K562 (cell line): Measurements from ENCODE around the gene TRPM4. TPM values are rescaled to one million over a fixed set of nuclear protein-coding genes. Genes with fewer than 3 reads are reported as not detected.

ENCODE experiments used
- BRD9 ChIP-seq: fragments of 450-650 bp; IDR thresholded peaks from 2 replicates; pipeline ENCODE4 v1.6.1; 2018; ENCODE audit warnings: low read depth; ENCODE audit not compliant: partially characterized antibody
- CEBPG ChIP-seq, 3 experiments: fragments of 200-800 bp in 1 of 3; sonication (Bioruptor generic) in 1 of 3; sonication (generic) in 1 of 3; formaldehyde crosslinking in 1 of 3; IDR thresholded peaks in 2 of 3; conservative IDR thresholded peaks in 1 of 3; 2 replicates each; pipeline versions ENCODE4 v1.6.1 to v1.8.0; 2016 to 2022; ENCODE audit warnings: missing compliant biosample characterization in 2 of 3, missing genetic modification characterization in 2 of 3, mild to moderate bottlenecking in 1 of 3, missing genetic modification reagents in 1 of 3
- E2F5 ChIP-seq: sonication (generic); formaldehyde crosslinking; IDR thresholded peaks from 2 replicates; pipeline ENCODE4 v1.8.0; 2022; ENCODE audit warnings: mild to moderate bottlenecking, missing genetic modification reagents
- FOXP4 ChIP-seq: sonication (generic); formaldehyde crosslinking; IDR thresholded peaks from 2 replicates; pipeline ENCODE4 v1.8.0; 2022; ENCODE audit warnings: mild to moderate bottlenecking, missing genetic modification reagents, borderline replicate concordance
- GABPB2 ChIP-seq: fragments of 250-450 bp; sonication (Bioruptor Pico); conservative IDR thresholded peaks from 2 replicates; pipeline ENCODE4 v1.5.1; 2021; ENCODE audit warnings: mild to moderate bottlenecking
- MBD1 ChIP-seq: fragments of 250-450 bp; sonication (Bioruptor Pico); IDR thresholded peaks from 2 replicates; pipeline ENCODE4 v1.8.0; 2022; ENCODE audit warnings: inconsistent platforms
- NFIX ChIP-seq: fragments of 250-450 bp; sonication (Bioruptor Pico); IDR thresholded peaks from 2 replicates; pipeline ENCODE4 v1.4.0; 2020; ENCODE audit warnings: low read depth, mild to moderate bottlenecking, moderate library complexity
- PRDM10 ChIP-seq: fragments of 450-650 bp; IDR thresholded peaks from 2 replicates; pipeline ENCODE4 v1.6.1; 2018; ENCODE audit not compliant: partially characterized antibody
- RCOR1 ChIP-seq, 2 experiments: IDR thresholded peaks; 2 replicates each; pipeline ENCODE4 v1.6.1; 2012; ENCODE audit warnings: low read depth in 2 of 2, low read length in 2 of 2, borderline replicate concordance in 1 of 2, improper control_type of control experiment in 1 of 2
- SMAD4 ChIP-seq: fragments of 250-450 bp; sonication (Bioruptor Pico); conservative IDR thresholded peaks from 2 replicates; pipeline ENCODE4 v1.8.0; 2021; ENCODE audit warnings: inconsistent platforms, mild to moderate bottlenecking, moderate library complexity
- ZBTB17 ChIP-seq: fragments of 450-650 bp; formaldehyde crosslinking; IDR thresholded peaks from 2 replicates; pipeline ENCODE4 v1.4.0; 2020; ENCODE audit warnings: mild to moderate bottlenecking
- ZFP1 ChIP-seq: fragments of 450-650 bp; formaldehyde crosslinking; IDR thresholded peaks from 2 replicates; pipeline ENCODE4 v1.4.0; 2020; ENCODE audit warnings: mild to moderate bottlenecking, mixed read lengths
- polyA plus RNA-seq, 8 experiments: library from polyadenylated mRNA; depleted of rRNA in 4 of 8; stranded (reverse) in 5 of 8; unstranded in 3 of 8; fragments of >200 nt; fragmentation: Nextera tagmentation in 2 of 8; fragmentation: Illumina TruSeq in 1 of 8; extraction: Ambion mirVana in 2 of 8; extraction: Trizol in 1 of 8; gene quantifications; 2 replicates each; pipeline versions ENCODE4 v1.2.1 to v1.2.3, GENCODE V29; 2011 to 2014; ENCODE audit warnings: inconsistent platforms in 1 of 8, missing spikeins in 1 of 8
- total RNA-seq, 7 experiments: library from RNA; depleted of rRNA in 6 of 7; stranded (reverse); fragments of >200 nt in 6 of 7; fragmentation: Illumina TruSeq in 2 of 7; extraction: Trizol in 2 of 7; gene quantifications; 2 replicates each; pipeline versions ENCODE4 v1.2.1 to v1.2.3, GENCODE V29; 2011 to 2021; ENCODE audit warnings: low replicate concordance in 1 of 7
- TF ChIP-seq, protein P1 (sequence below): sonication (generic); formaldehyde crosslinking; IDR thresholded peaks from 2 replicates; pipeline ENCODE4 v1.5.0; 2020; ENCODE audit warnings: missing genetic modification reagents
- TF ChIP-seq, protein P2 (sequence below): sonication (generic); formaldehyde crosslinking; IDR thresholded peaks from 2 replicates; pipeline ENCODE4 v1.8.1; 2023; ENCODE audit warnings: mild to moderate bottlenecking, missing genetic modification reagents, moderate library complexity

The TRPM4 gene
- total and polyA plus RNA-seq, 9 of the 15 experiments (the other 6 are each of a cell fraction or from before 2014, with no cell fraction given) = 6.5 to 45.4 (median 15.2) TPM

DNA sequence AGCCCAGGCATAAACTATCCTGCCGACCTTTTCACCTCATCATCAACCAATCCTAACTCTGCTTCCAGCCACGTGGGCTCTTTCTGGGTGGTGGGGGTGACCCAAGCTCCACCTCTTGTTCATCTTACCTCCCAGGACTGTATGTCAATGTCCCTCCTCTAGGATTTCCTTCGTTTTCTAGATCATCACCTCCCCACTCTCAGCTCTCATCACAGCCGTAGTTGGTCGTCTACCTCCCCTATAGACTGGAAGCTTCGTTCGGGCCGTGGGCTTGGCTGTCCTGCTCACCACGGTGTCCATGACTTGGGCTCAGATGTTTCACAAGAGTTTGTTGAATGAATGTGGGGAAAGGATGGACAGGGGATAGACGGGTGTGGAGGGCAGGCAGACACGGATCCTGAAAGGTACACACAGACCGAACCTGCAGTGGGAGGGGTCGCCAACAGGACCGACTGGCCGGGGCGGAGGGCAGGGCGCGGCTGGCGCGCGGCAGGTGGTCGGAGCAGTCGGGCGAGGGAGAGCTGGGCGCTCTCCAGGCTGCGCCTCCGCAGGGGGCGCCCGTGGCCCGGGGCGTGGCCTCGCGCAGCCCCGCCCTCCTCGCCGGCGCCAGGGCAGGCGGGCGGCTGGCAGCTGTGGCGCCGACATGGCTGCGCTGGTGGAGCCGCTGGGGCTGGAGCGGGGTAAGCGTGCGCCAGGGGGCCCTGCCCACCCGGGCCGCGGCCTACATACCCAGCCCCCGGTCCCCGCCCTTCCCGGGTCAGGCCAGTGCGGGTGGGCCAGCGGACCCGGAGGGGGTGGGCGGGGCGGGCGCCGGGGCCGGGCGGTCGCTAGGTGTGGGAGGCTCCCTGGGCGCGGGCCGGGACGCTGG is 43.6 kb upstream of the TRPM4 start, which contains the start of gene LIN7B (continued):
- TF ChIP-seq PRDM10 (peak; percentile 29), BRD9 (no peak), E2F5 (peak; percentile 84; the same call in 1 of the 2 replicates), ZFP1 (CRISPR knock-in tag) (no peak), GABPB2 (CRISPR knock-in tag) (no peak), FOXP4 (CRISPR knock-in tag) (no peak), RCOR1 (IDR thresholded peaks at IDR 0.05; ENCODE audit: borderline replicate concordance in 1 of 2, low read depth in 2 of 2, low read length in 2 of 2) (peak in 1 of 2 experiments; percentile 17; a peak in 1 of 4 replicates), NFIX (CRISPR knock-in tag) (no peak), MBD1 (CRISPR knock-in tag) (no peak), ZBTB17 (CRISPR knock-in tag) (no peak), CEBPG (CRISPR knock-in tag; IDR thresholded peaks at IDR 0.05) (peak; percentile 76), CEBPG (tag; conservative IDR thresholded peaks at IDR 0.05 in 1 of 2, IDR thresholded peaks at IDR 0.05 in 1 of 2) (peak in 1 of 2 experiments; percentile 58; a peak in 1 of 4 replicates), SMAD4 (CRISPR knock-in tag) (peak; percentile 87)
- TF ChIP-seq, protein P1, sequence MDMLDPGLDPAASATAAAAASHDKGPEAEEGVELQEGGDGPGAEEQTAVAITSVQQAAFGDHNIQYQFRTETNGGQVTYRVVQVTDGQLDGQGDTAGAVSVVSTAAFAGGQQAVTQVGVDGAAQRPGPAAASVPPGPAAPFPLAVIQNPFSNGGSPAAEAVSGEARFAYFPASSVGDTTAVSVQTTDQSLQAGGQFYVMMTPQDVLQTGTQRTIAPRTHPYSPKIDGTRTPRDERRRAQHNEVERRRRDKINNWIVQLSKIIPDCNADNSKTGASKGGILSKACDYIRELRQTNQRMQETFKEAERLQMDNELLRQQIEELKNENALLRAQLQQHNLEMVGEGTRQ (CRISPR knock-in tag) = peak; percentile 95
- TF ChIP-seq, protein P2, sequence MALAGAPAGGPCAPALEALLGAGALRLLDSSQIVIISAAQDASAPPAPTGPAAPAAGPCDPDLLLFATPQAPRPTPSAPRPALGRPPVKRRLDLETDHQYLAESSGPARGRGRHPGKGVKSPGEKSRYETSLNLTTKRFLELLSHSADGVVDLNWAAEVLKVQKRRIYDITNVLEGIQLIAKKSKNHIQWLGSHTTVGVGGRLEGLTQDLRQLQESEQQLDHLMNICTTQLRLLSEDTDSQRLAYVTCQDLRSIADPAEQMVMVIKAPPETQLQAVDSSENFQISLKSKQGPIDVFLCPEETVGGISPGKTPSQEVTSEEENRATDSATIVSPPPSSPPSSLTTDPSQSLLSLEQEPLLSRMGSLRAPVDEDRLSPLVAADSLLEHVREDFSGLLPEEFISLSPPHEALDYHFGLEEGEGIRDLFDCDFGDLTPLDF (CRISPR knock-in tag) = 0 out of 2 replicates have a peak, but pooled peaks have one; percentile 46
